GM21723 (cell line): ENCODE results near the gene COPS6.
"Not testable (repeated sequence)": the region's sequence is repeated elsewhere in the genome, so short reads cannot be mapped to it uniquely, and the experiment has no call there.

Experiments used
- ATAC-seq: cut with Tn5 transposase; IDR thresholded peaks from one replicate; pipeline ENCODE4 v1.9.1; 2021; ENCODE audit warnings: mild to moderate bottlenecking, moderate library complexity; ENCODE audit not compliant: unreplicated experiment

COPS6 gene

DNA sequence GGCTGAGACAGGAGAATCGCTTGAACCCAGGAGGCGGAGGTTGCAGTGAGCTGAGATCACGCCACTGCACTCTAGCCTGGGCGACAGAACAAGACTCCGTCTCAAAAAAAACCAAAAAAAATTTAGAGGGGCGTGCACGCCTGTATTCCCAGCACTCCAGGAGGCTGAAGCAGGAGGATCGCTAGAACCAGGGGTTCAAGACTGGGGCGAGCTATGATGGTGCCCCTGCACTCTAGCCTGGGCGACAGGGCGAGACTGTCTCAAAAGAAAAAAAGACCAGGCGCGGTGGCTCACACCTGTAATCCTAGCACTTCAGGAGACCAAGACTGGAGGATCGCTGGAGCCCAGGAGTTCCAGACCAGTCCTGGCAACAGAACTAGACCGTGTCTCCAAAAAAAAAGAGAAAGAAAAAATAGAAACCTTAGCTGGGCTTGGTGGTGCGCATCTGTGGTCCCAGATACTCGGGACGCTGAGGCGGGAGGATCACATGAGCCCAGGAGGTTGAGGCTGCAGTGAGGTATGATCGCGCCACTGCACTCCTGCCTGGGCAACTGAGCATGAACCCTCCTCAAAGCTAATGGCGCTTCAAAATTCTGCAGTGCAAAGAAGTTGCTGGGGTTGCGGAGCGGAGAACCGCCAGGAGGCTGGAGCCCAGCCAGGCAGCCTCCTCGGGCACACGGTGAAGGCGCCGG lies 37.6 kb downstream of the COPS6 start:
- ATAC-seq = peak; percentile 24

- ATAC-seq = peak; percentile 67
These were observed 38.4 kb downstream of the COPS6 start, which contains the start of gene MBLAC1 for GRCh38 chr7:100126931-100127865. TSS of gene MBLAC1 (plus strand) at chr7:100126967. CDS start at chr7:100127396, 429 bp downstream.

DNA sequence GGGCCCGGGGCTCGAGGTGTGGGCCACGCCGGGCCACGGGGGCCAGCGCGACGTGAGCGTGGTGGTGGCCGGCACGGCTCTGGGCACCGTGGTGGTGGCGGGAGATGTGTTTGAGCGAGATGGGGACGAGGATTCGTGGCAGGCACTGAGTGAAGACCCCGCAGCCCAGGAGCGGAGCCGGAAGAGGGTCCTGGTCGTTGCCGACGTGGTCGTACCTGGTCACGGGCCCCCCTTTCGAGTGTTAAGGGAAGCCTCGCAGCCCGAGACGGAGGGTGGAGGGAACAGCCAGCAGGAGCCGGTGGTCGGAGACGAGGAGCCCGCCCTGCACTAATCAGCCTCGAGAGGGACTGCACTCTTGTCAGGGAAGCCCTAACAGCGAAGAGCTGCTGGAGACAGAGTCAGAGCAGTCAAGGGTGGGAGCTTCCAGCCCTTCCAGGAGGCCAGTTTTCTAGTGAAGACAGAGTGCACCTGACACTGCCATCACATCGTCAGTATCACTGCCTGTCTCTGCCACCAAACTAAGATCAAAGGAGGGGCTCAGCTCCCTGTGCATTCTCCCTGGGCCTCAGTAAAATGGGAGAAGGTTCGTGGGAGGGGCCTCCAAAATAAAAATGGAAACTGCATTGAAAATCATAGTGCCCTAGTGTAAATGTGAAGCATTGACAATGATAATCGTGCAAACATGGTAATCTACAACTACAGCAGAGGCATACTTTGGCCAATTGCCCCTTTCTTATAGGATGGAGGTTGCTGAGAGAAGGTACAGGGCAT lies 39.3 kb downstream of the COPS6 start:
- no peak for ATAC-seq

- no peak for ATAC-seq
These were observed 39.8 kb downstream of the COPS6 start for GRCh38 chr7:100128637-100128963.

- not testable (repeated sequence) for ATAC-seq
These were observed 41.4 kb downstream of the COPS6 start for GRCh38 chr7:100130220-100130607.

DNA sequence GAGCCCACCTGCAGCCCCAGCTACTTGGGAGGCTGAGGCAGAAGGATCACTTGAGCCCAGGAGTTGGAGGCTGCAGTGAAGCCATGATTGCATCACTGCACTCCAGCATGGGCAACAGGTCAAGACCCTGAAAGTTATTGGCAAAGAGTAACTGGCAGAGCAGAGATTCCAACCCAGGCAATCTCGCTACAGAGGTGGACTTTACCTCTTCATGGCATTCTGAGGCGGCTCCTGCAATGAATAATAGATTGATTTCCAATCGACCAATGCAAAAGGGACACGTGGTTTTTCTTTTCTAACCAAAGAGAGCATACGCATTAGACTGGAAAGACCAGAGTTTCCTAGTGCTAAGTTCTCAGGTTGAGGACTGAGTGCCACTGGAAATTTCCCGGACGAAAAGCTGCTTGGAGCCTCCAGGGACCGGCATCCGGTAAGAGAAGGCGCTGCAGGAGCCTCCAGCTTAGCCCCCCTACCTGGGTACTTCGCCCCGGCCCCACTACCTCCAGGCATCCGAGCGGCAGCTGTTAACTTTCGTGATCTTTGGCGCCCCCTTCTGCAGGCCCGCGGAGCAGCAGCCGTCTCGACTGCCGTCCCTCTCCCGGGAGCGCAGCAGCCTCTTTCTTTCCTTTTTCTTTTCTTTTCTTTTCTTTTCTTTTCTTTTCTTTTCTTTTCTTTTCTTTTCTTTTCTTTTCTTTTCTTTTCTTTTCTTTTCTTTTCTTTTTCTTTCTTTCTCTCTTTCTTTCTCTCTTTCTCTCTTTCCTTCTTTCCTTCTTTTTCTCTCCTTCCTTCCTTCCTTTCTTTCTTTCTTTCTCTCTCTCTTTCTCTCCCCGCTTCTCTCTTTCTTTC lies 42.1 kb downstream of the COPS6 start:
- no peak for ATAC-seq

GRCh38 chr7:100132126-100132525 lies 43.4 kb downstream of the COPS6 start:
- no peak for ATAC-seq

DNA sequence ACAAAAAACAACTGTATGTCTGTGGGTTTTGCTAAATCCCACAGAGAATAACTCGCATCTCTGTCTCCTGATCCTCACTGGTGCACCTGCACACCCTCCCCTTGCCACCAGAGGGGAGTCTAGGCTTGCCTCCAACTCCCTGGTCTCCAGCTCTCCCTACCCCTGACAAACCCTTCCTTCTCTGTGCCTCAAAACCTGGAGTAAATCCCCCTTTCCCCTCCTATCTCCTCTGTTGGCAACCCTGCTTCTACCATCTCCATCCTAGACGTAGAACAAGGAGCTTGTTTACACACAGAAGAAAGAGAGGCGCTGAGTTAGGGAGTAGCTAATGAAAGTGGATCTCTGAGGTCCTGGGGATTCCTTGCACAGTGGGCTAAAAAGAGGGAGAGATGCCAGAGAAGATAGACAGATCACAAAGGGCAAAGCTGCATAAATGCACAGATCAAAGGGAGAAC lies 44.0 kb downstream of the COPS6 start:
- ATAC-seq = peak; percentile 58

DNA sequence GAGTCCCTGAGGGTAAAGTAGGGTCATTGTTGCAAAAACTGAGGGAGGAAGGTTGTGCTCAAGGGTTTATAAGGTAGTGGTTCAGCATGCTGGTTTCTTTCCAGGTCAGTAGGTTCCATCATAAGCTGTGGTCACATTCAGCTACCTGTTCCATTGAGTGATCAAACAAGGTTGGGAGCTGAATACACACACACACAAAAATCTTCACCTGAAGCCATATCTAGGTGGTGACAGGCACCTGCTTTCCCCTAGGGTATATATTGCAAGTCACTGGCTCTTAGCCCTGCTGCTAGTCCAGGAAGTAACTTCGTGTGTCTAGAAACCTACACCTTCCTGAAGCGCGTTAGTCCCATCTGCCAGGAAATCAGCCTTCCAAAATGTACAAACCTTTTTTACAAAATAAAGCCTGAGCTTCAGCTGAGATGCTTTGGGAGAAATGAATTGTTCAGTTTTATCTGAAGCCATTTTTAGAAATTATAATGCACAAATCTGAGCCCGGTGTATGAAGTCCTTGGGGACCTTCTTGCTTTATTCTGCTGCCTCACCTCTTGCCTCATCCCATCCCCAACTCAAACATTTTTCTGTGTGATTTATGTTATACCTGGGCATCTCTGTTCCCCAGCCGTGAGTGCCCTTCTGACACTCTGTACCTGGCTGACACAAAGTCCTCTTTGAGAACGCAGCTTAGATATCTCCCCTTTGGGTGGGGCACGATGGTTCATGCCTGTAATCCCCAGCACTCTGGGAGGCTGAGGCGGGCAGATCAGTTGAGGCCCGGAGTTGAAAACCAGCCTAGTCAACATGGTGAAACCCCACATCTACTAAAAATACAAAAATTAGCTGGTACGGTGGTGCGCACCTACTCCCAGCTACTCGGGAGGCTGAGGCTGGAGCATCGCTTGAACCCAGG lies 49.3 kb downstream of the COPS6 start:
- no peak for ATAC-seq

- no peak for ATAC-seq
These were observed 52.8 kb downstream of the COPS6 start for GRCh38 chr7:100141555-100141949.
